CD4-positive, alpha-beta T cell treated with Interleukin-15 for 4 hours (primary cell): ENCODE results near the gene EIF3B.
"Not testable (repeated sequence)": the region's sequence is repeated elsewhere in the genome, so short reads cannot be mapped to it uniquely, and the experiment has no call there.

Experiments used
- DNase-seq: peaks from one replicate; pipeline ENCODE4 v3.0.0-alpha.2; 2020; ENCODE audit warnings: low spot score

The EIF3B gene

DNA sequence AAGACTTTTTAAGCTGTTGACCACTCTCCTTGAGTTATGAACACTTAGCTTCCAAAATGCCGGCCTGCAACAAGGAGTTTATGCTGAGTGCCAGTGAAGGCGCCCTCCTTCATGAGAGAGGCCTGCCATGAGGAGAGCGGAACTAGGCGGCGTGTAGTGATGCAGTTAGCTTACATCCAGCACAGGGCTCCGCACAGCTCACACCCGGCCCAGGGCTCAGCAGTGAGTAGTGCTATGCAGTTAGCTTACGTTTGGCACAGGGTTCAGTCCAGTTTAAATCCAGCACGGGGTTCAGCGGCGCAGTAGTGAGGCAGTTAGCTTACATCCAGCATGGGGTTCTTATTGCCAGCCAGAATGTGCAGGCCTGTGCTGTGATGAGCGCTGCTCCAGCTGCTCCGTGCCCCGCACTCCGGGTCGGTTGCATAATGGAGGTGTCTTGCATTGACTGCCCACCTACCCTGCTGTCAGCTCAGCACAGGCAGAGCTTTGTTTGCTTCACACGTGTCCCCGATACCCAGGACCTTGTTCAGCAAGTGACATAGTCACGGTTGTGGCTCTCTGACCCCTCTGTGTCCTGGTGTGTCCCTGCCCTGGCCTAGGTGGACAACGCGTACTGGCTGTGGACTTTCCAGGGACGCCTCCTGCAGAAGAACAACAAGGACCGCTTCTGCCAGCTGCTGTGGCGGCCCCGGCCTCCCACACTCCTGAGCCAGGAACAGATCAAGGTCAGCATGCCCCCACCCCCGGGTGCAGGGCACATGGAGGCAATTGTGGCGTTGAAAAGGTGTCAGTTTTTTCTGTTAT, 21.9 kb downstream of the EIF3B start:
- no peak for DNase-seq

DNA sequence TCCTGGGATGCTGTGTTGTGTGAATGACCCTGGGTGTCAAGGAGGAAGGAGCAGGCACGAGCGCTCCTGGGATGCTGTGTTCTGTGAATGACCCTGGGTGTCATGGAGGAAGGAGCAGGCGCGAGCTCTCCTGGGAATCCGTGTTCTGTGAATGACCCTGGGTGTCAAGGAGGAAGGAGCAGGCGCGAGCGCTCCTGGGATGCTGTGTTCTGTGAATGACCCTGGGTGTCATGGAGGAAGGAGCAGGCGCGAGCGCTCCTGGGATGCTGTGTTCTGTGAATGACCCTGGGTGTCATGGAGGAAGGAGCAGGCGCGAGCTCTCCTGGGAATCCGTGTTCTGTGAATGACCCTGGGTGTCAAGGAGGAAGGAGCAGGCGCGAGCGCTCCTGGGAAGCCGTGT, 22.9 kb downstream of the EIF3B start:
- DNase-seq = not testable (repeated sequence)

DNA sequence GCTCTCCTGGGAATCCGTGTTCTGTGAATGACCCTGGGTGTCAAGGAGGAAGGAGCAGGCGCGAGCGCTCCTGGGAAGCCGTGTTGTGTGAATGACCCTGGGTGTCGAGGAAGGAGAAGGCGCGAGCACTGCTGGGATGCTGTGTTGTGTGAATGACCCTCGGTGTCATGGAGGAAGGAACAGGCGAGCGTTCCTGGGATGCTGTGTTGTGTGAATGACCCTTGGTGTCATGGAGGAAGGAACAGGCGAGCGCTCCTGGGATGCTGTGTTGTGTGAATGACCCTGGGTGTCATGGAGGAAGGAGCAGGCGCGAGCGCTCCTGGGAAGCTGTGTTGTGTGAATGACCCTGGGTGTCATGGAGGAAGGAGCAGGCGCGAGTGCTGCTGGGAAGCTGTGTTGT, 23.5 kb downstream of the EIF3B start:
- DNase-seq = not testable (repeated sequence)

DNA sequence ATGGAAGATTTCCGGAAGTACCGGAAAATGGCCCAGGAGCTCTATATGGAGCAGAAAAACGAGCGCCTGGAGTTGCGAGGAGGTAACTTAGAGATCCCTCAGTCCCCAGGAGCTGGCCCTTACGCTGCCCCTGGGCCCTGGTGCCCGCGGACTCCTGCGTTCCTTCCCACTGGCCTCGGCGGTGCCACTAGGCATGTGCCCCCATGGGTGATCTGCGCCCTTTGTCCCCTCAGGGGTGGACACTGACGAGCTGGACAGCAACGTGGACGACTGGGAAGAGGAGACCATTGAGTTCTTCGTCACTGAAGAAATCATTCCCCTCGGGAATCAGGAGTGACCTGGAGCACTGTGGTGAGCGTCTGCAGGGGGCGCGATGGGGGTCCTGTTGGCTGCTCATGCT, 24.5 kb downstream of the EIF3B start:
- DNase-seq = no peak

DNA sequence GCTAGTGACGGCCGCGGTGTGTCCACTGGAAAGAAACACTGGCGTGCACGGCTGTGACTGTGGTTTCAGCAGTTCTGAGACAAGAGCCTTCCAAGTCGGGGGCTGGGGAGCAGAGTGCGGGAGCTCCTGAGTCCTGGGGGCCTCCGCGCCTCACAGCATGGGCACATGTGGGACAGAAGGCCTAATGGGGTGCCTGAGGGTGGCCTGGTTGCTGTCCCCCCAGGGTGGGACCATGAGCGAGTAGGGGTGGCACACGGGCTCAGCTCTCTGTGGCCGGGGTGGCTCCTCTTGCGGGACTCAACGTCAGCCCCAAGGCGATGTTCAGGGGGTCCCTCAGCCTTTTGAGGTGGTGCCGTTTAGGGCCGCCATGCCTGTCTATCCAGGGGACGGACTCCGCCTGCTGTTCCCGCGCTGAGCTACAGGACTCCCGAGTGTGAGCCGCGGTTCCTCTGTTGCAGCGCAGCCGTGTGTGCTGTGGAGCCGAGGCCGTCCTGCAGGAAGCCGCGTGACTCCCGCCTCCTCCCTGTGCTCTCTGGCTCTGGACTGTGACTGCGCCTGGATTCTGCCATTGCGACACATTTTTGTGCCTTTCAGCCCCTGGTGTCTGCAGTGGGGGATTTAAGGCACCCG, 25.3 kb downstream of the EIF3B start:
- no peak for DNase-seq

DNA sequence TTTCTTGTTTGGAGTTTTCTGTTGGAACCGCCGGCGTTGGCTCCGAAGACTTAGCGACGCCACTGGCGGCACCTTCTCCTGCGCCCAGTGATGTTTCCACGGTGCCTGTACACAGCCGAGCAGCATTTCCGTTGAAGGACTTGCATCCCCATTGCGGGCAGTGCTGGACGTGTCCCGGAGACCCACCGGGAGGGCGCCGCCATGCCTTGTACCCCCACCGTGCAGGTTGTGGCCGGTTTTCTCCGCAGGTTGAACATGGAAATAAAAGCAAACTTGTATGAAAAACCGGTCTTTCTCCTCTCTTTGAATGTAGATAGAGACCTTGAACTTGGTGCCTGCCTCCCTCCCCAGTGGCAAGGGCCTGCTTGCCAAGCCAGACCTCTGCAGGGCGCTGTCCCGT, 25.8 kb downstream of the EIF3B start:
- DNase-seq = no peak

DNA sequence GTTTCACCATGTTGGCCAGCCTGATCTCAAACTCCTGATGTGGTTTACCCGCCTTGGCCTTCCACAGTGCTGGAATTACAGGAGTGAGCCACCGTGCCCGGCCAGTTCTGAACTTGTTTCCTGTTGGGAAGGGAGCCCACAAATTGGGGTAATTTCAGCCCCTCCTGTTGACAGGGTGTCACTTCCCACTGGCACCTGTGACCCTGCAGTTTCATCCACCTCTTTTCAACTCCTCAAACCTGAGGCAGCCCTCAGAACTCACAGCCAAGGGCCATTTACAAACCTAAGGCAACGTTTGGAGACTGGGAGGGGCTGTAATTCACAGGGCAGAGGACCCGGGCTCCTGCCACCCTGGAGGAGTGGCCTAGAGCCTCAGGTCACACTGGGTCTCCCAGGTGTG, 26.6 kb downstream of the EIF3B start:
- no peak for DNase-seq

DNA sequence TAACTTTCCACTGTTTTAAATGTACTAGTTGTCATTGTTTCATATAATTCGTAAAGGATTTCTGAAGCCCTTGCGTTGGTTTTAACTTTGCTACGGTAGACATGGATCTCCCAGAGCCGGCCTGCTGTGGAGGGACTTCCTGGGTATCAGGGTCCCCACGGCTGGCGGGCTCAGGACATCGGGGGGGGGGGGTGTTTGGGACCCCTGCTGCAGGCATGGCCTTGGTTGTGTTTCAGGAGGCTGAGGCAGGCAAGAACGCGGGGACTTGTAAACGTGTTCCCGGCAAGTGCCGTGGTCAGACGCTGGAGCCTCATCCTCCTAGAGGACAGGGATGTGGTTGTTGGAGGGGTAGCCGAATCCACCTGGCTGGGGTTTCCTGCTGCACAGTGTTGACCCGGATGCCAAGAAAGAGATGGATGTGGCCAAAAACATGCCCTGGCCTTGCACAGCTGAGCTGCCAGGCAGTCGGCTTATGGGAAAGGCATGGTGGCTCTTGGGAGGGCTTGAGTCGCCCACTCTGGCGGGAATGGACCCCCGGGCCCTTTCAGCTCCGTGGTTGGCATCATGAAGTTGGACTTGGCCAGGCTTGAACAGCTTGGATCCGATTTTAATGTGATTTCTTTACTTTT, 27.4 kb downstream of the EIF3B start:
- DNase-seq = no peak

DNA sequence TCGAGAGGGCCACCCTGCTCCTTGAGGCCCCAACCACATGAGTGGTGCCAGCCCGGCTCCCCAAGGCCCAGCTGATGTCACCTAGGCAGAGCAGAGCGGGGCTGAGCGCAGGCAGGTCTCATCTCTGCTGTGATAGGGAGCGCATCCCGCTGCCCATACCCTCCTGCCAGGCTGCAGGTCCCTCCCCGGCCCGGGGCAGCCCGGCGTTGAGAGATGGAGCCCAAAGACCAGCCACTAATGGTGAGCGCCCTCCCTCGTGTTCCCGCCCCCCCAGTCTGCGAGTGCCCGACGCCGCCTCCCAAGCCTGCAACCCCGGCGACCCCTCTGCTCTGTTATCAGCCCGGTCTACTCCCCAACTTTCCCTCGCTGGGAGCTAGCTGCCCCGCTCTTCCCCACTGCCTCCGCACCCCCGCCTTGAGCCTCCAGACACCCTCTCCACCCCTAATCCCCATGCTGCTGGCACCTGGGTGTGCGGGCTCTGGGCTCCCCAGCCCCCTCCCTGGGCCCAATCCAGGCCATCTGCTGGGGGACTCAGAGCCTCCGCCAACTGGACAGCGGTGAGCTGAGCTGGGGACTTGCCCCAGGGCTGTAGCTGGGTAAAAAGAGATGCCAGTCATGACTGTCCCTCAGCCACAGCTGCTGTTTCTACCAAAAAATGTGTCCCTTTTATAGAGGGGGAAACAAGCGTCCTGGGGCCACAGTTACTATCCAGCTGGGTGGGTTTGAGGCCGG, 29.1 kb downstream of the EIF3B start:
- DNase-seq = no peak

DNA sequence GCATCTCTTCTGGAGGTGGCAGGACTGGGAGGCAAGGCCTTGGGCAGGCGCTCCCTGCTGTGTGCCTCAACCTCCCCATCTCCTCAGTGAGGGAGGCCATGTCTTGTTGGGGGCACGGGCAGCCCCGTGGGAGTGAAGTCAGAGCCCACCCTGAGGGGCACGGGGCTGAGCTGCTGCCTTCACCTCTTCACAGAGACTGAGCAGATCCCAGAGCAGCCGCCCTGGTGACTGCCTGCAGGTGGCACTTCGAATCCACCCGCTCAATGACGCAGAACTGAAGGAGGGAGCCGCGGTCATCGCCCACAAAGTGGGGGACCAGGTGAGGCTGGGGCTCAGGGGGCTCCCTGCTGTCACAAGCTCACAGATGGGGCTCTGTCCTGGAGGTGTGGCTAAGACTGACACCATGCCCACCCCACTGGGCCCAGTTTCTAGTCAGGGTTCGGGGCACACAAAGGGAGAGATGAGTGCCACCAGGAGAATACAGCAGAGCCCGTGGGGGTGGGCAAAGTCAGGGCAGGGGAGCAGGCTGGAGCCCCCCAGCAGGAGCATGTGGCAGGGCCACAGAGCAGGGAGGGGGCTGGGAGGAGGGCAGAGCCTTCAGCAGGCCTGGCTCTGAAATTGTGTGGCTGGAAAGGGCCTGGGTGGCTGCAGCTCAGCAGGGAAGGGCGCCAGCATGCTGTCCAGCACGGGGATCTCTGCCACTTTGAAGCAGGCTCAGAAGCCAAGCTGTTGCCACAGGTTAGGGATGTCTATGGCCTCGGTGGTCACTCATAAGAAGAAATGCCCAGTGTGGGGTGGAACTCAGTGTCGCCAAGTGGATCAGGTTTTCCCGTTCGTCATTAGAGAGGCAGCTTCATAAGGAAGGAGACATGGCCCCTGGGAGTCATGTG, 30.0 kb downstream of the EIF3B start:
- no peak for DNase-seq

DNA sequence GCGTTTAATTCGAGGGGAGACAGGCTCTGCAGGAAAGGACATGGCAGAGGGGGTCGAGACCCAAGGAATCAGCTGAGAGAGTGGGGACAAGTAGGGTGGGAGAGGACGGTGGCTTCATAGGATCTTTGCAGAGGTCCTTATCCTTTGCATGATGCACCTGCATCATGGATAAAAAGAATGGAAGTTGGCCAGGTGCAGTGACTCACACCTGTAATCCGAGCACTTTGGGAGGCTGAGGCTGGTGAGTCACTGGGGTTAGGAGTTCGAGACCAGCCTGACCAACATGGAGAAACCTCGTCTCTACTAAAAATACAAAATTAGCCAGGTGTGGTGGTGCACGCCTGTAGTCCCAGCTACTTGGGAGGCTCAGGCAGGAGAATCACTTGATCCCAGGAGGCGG, 31.5 kb downstream of the EIF3B start:
- not testable (repeated sequence) for DNase-seq

DNA sequence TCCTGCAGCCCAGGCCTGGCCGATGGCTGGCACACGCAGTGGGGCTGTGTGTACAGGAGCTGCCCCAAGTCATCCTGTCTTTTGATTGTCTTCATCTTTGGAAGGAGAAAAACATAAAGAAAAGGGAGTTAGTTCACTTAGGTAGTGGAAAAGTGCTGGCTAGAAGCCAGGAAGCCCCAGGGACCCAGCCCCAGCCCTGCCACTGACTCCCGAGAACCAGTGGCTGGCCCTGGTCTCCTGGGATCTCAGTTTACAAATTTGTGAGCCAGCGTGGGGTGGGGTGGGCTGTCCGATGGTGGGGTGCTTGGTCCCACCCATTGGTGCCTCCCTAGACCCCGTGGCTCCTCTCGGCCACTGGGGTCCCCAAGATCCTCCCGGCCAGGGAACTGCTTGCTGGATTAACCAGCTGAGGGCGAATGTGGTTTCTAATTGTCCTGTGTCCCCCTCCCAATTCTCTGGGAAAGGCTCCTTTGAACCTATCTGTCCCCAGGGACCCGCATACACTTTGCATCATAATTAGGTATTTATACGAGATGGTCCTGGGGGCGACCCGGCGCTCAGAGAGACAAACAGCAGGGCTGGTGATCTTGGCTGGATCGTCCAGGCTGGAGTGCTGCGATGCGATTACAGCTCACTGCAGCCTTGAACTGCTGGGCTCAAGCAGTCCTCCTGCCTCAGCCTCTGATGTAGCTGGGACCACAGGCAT, 32.5 kb downstream of the EIF3B start:
- DNase-seq = no peak

DNA sequence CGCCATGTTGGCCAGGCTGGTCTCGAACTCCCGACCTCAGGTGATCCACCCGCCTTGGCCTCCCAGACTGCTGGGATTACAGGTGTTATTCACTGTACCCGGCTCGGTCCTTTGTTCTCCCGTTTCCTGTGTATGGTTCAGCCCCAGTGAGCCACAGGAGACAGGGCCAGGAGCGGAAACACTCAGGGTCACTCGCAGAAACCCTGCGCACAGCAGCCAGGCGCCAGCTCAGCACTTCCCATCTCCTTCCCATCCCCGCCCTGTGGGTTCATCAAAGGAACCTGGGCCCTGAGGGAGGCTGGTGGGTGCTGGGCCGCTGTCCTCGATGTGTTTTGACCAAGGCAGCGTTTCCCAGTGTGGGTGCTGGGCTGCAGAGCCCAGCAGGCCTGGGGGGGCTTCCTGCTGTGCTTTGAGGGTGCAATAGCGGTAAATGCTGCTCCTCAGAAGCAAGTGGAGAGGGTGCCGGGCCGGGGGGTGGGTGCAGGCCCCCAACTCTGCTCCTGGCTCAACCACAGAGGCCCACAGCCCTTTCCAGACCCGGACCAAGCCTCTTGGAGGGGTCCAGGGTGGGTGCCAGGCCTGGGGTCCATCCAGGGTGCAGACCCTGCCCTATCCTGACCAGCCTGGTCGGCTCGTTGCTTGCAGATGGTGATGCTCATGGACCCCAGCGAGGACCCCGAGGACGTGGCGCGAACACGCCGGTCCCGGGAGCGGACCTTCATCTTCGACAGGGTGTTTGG, 33.4 kb downstream of the EIF3B start:
- no peak for DNase-seq

DNA sequence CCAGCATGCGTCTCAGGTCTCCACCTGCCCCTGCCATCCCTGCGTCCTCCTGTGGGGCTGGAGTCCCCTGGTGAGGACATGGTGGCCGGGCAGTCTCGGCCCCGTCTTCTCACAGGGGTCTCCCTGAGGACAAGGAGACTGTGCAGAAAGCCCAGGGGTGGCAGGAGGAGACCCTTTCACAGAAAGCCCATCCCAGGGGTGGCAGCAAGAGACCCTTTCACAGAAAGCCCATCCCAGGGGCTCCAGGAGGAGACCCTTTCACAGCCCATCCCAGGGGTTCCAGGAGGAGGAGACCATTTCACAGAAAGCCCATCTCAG, 34.0 kb downstream of the EIF3B start:
- no peak for DNase-seq

DNA sequence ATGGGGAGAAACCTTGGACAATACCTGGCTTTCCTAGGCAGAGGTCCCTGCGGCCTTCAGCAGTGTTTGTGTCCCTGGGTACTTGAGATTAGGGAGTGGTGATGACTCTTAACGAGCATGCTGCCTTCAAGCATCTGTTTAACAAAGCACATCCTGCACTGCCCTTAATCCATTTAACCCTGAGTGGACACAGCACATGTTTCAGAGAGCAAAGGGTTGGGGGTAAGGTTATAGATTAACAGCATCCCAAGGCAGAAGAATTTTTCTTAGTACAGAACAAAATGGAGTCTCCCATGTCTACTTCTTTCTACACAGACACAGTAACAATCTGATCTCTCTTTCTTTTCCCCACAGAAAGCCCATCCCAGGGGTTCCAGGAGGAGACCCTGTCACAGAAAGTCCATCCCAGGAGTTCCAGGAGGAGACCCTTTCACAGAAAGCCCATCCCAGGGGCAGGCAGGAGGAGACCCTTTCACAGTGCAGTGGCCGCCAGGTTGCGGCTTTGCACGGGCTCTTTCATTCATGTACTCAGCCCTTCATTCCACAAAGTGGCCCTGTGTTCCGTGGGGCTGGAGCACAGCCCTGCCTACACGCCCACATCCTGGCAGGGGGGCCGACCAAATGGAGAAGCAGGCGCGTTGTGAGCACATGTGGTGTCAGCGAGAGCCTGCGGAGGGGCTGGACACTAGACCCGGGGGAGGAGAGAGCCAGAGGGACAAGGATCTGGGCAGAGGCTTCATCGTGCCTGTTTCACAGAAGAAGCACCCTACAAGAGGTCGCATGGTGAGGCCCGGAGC, 35.6 kb downstream of the EIF3B start:
- DNase-seq = not testable (repeated sequence)

DNA sequence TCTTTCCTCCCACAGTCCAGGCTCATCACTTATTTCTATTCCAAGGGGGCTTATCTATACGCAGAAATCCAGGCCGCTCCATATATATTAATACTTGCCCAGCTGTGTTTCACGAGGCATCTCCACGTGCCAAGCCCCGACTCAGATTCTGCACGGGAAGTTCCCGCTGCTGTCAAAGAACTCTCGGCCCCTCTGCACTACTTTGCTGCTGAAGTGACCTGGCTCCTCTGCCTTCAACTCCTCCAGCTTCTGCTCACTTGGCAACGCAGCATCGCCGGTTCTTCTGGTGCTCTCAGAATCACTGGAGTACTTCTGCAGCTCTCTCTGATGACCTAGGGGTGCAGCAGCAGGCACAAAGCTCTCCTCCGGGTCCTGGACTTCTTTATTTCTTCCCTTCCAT, 39.1 kb downstream of the EIF3B start:
- DNase-seq = no peak

DNA sequence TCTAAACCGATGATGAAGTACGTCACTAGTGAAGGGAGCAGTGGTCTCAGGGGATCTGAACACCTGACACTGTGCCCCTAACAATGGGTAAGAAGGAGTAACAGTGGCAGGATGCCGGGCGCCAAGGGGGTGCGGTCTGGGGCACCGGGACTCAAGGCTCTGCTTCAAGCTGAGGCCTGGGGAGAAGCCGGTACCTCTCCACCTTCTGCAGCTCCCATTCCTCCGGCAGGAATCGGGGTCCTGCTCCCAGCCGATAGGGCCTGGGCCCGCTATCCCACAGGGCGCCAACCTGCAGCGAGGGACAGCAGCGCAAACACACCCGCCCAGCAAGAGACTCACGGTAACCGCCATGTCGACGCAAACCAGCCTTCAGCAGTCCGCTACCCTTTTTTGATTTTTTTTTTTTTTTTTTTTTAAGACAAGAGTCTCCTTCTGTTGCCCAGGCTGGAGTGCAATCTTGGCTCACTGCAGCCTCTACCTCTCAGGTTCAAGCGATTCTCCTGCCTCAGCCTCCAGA, 40.0 kb downstream of the EIF3B start:
- no peak for DNase-seq

DNA sequence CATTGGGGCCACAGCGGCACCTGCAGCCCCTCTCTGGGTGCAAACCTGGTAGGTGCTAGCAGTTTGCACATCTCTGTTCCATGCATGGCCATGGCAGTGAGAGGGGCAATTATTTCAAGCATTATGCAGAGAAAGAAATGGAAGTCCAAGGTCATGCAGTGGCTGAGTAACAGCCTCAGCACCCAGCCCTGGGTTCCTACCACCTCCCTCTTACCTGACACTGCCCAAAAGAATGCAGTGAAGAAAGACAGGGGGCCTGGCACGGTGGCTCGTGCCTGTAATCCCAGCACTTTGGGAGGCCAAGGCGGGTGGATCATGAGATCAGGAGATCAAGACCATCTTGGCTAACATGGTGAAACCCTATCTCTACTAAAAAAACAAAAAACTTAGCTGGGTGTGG, 43.9 kb downstream of the EIF3B start:
- DNase-seq = no peak

DNA sequence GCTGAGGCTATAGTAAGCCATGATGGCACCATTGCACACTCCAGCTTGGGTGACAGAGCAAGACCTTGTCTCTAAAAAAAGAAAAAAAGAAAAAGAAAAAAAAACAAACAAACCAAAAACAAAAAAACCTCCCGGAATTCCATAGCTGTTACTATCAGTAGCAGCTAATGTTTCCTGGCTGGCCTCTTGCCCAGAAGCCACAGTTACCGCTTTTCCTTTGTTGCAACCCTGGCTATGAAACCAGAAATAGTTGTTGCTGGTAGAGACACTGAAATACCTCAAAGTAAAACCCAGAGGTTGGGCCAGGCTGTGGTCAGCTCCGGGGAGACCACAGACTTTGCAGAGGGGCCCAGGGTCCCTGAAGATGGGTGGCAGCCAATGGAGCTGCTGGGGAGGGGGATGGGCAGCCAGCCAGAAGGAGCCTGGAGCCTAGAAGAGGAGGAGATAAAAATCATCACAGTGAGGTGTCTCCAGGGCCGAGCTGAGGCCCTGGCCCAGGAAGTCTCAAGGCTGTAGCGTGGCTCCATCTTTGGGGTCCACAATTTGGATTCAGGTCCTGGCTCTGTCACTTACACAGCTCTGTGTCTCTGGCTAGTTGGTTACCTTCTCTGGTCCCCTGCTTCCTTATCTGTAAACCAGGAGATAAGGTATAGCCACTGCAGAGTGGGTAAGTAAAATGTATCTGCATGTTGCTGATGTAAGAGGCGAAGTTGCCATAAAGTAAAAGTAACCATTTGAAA, 45.4 kb downstream of the EIF3B start:
- DNase-seq = no peak
